ENCODE data around the gene AKAP7.

DNA sequence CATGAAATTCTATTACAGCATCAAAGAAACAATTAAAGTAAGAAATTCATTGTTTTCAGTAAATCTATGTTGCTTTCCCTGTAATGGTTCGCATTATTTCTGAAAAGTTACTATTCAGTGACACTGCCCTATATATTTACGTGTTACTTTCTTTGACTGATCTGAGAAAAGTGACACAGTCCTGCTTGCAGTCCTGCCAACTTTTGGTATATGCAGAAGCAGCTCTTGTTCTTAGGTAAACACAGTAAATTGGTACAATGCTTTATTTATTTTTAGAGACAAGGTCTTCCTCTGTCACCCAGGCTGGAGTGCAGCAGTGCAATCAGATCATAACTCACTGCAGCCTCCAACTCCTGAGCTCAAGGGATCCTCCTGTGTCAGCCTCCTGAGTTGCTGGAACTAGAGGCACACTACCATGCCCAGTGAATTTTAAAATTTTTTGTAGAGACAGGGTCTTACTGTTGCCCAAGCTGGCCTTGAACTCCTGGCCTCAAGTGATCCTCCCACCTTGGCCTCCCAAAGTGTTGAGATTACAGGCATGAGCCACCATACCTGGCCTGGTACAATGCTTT lies 151.3 kb downstream of the AKAP7 start:
- TF ChIP-seq, protein P1, sequence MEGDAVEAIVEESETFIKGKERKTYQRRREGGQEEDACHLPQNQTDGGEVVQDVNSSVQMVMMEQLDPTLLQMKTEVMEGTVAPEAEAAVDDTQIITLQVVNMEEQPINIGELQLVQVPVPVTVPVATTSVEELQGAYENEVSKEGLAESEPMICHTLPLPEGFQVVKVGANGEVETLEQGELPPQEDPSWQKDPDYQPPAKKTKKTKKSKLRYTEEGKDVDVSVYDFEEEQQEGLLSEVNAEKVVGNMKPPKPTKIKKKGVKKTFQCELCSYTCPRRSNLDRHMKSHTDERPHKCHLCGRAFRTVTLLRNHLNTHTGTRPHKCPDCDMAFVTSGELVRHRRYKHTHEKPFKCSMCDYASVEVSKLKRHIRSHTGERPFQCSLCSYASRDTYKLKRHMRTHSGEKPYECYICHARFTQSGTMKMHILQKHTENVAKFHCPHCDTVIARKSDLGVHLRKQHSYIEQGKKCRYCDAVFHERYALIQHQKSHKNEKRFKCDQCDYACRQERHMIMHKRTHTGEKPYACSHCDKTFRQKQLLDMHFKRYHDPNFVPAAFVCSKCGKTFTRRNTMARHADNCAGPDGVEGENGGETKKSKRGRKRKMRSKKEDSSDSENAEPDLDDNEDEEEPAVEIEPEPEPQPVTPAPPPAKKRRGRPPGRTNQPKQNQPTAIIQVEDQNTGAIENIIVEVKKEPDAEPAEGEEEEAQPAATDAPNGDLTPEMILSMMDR (IDR thresholded peaks at IDR 0.05; ENCODE audit: borderline replicate concordance, extremely low read depth, low read length, poor library complexity, severe bottlenecking) = no peak
- no peak for TF ChIP-seq EZH2 (IDR thresholded peaks at IDR 0.05; ENCODE audit: borderline replicate concordance, low read depth, low read length, severe bottlenecking)
